Endometrial microvascular endothelial cells (primary cell): ENCODE measurements around the gene BEST2. TPM values are rescaled to one million over a fixed set of nuclear protein-coding genes. Genes with fewer than 3 reads are reported as not detected.

Source experiments
- total RNA-seq: library from RNA; depleted of rRNA; stranded (reverse); fragments of >200 nt; gene quantifications from one replicate; pipeline ENCODE4 v1.2.3, GENCODE V29; 2015; ENCODE audit errors: inconsistent ontology term

BEST2 gene
- total RNA-seq, 1 donor from 2014 or later: not detected

Other genes with a start within 250 kb of the BEST2 start
- gene ZNF564, start 200.3 kb upstream of the BEST2 start, total RNA-seq: 2.9 TPM
- 3.2 TPM for gene ZNF490, start 141.0 kb upstream of the BEST2 start, total RNA-seq
- gene ZNF791, start 140.9 kb upstream of the BEST2 start, total RNA-seq: 10.0 TPM
- 58.4 TPM for gene MAN2B1, start 85.0 kb upstream of the BEST2 start, total RNA-seq
- gene WDR83, start 85.0 kb upstream of the BEST2 start, total RNA-seq: 5.5 TPM
- gene DHPS, start 69.9 kb upstream of the BEST2 start, total RNA-seq: 86.4 TPM
- gene GNG14, start 63.8 kb upstream of the BEST2 start, total RNA-seq: not detected
- gene FBXW9, start 55.2 kb upstream of the BEST2 start, total RNA-seq: 7.2 TPM
- 23.1 TPM for gene TNPO2, start 27.9 kb upstream of the BEST2 start, total RNA-seq
- 359 TPM for gene TRIR, start 17.1 kb upstream of the BEST2 start, total RNA-seq
- gene GET3, start 14.3 kb upstream of the BEST2 start, total RNA-seq: 131 TPM
- 6.6 TPM for gene HOOK2, start 23.8 kb downstream of the BEST2 start, total RNA-seq
- 19.7 TPM for gene JUNB, start 39.7 kb downstream of the BEST2 start, total RNA-seq
- 259 TPM for gene PRDX2, start 50.0 kb downstream of the BEST2 start, total RNA-seq
- not detected for gene THSD8, start 50.3 kb downstream of the BEST2 start, total RNA-seq
- 40.8 TPM for gene RNASEH2A, start 54.8 kb downstream of the BEST2 start, total RNA-seq
- not detected for gene RTBDN, start 82.8 kb downstream of the BEST2 start, total RNA-seq
- 0.09 TPM for gene MAST1, start 86.7 kb downstream of the BEST2 start, total RNA-seq
- 35.1 TPM for gene DNASE2, start 129.7 kb downstream of the BEST2 start, total RNA-seq
- not detected for gene KLF1, start 135.4 kb downstream of the BEST2 start, total RNA-seq
- gene GCDH, start 139.4 kb downstream of the BEST2 start, total RNA-seq: 53.9 TPM
- gene SYCE2, start 167.5 kb downstream of the BEST2 start, total RNA-seq: not detected
- gene FARSA, start 181.9 kb downstream of the BEST2 start, total RNA-seq: 91.9 TPM
- gene CALR, start 186.8 kb downstream of the BEST2 start, total RNA-seq: 1,581 TPM
- 138 TPM for gene RAD23A, start 194.1 kb downstream of the BEST2 start, total RNA-seq
- gene GADD45GIP1, start 205.4 kb downstream of the BEST2 start, total RNA-seq: 41.4 TPM
- gene DAND5, start 217.8 kb downstream of the BEST2 start, total RNA-seq: not detected
- gene NFIX, start 243.7 kb downstream of the BEST2 start, total RNA-seq: 7.9 TPM